Parathyroid adenoma (tissue), 2 donors: Measurements from ENCODE around the gene CPA4.
"Not testable (repeated sequence)": the region's sequence is repeated elsewhere in the genome, so short reads cannot be mapped to it uniquely, and the experiment has no call there.

ENCODE experiments used
- H2AFZ ChIP-seq: fragments of 300-600 bp; sonication (generic); one replicate; pipeline ENCODE4 v1.7.0; 2017; ENCODE audit warnings: antibody characterized with exemption, mild to moderate bottlenecking
- H3K27ac ChIP-seq: fragments of 300-600 bp; sonication (generic); one replicate; pipeline ENCODE4 v1.7.0; 2017
- H3K27me3 ChIP-seq: fragments of 300-600 bp; sonication (generic); one replicate; pipeline ENCODE4 v1.7.0; 2017; ENCODE audit warnings: low read length; ENCODE audit not compliant: control insufficient read depth, insufficient read depth
- H3K36me3 ChIP-seq: fragments of 300-600 bp; sonication (generic); one replicate; pipeline ENCODE4 v1.7.0; 2017; ENCODE audit warnings: low read length; ENCODE audit not compliant: control insufficient read depth, insufficient read depth
- H3K4me1 ChIP-seq: fragments of 300-600 bp; sonication (generic); one replicate; pipeline ENCODE4 v1.7.0; 2017; ENCODE audit warnings: control low read depth
- H3K4me2 ChIP-seq: fragments of 300-600 bp; sonication (generic); one replicate; pipeline ENCODE4 v1.7.0; 2017; ENCODE audit warnings: low read length
- H3K4me3 ChIP-seq: fragments of 300-600 bp; sonication (generic); one replicate; pipeline ENCODE4 v1.7.0; 2017; ENCODE audit warnings: low read depth, low read length
- H3K79me2 ChIP-seq: fragments of 300-600 bp; sonication (generic); one replicate; pipeline ENCODE4 v1.7.0; 2017; ENCODE audit warnings: control low read depth
- H3K9ac ChIP-seq: fragments of 300-600 bp; sonication (generic); one replicate; pipeline ENCODE4 v1.7.0; 2017; ENCODE audit warnings: mild to moderate bottlenecking
- H3K9me3 ChIP-seq: fragments of 300-600 bp; sonication (generic); one replicate; pipeline ENCODE4 v1.7.0; 2017; ENCODE audit warnings: low read length; ENCODE audit not compliant: control insufficient read depth
- CTCF ChIP-seq: fragments of 300-600 bp; sonication (generic); IDR thresholded peaks from one replicate; pipeline ENCODE4 v1.7.0; 2017; ENCODE audit warnings: antibody characterized with exemption, mild to moderate bottlenecking
- donor health status: primary hyperparathyroidism.

CPA4 gene

GRCh38 chr7:130304878-130305277, 11.9 kb downstream of the CPA4 start:
- Histone ChIP-seq H3K27ac (no peak overlapping the region), H3K9me3 (no peaks in the 10 kb centered on the region), H3K79me2 (no peaks in the 10 kb centered on the region), H3K27me3 (no peaks in the 10 kb centered on the region), H3K4me1 (no peaks in the 10 kb centered on the region), H3K4me3 (no peak overlapping the region), H2AFZ (no peak overlapping the region), H3K4me2 (no peak overlapping the region), H3K9ac (no peak overlapping the region), H3K36me3 (no peaks in the 10 kb centered on the region)
- TF ChIP-seq CTCF: no peak

- H3K9me3 ChIP-seq: no peaks in the 10 kb centered on the region
- no peak overlapping the region for H3K27ac ChIP-seq
- no peaks in the 10 kb centered on the region for H3K27me3 ChIP-seq
- no peaks in the 10 kb centered on the region for H3K79me2 ChIP-seq
- H2AFZ ChIP-seq: no peak overlapping the region
- H3K4me3 ChIP-seq: no peak overlapping the region
- no peak overlapping the region for H3K9ac ChIP-seq
- H3K4me1 ChIP-seq: no peaks in the 10 kb centered on the region
- no peaks in the 10 kb centered on the region for H3K36me3 ChIP-seq
- TF ChIP-seq CTCF: no peak
- H3K4me2 ChIP-seq: no peak overlapping the region
Measured at GRCh38 chr7:130305433-130306042, 12.6 kb downstream of the CPA4 start.

- Histone ChIP-seq H3K36me3 (no peaks in the 10 kb centered on the region), H3K4me1 (no peaks in the 10 kb centered on the region), H3K9ac (no peak overlapping the region), H3K27ac (no peak overlapping the region), H3K79me2 (no peaks in the 10 kb centered on the region), H3K9me3 (no peaks in the 10 kb centered on the region), H3K4me2 (no peak overlapping the region), H3K4me3 (no peak overlapping the region), H2AFZ (no peak overlapping the region), H3K27me3 (no peaks in the 10 kb centered on the region)
- no peak for TF ChIP-seq CTCF
Measured at GRCh38 chr7:130309986-130310385, 17.0 kb downstream of the CPA4 start.

- Histone ChIP-seq H3K4me3 (no peak overlapping the region), H3K36me3 (no peaks in the 10 kb centered on the region), H3K79me2 (no peaks in the 10 kb centered on the region), H3K9ac (no peak overlapping the region), H3K27ac (no peak overlapping the region), H3K27me3 (no peaks in the 10 kb centered on the region), H3K4me2 (no peak overlapping the region), H3K4me1 (no peaks in the 10 kb centered on the region), H3K9me3 (no peaks in the 10 kb centered on the region), H2AFZ (no peak overlapping the region)
- no peak for TF ChIP-seq CTCF
Measured at GRCh38 chr7:130314305-130314704, 21.3 kb downstream of the CPA4 start.

GRCh38 chr7:130319541-130319940, 26.6 kb downstream of the CPA4 start:
- H3K4me2 ChIP-seq: no peak overlapping the region
- H3K9me3 ChIP-seq: no peaks in the 10 kb centered on the region
- H2AFZ ChIP-seq: no peak overlapping the region
- no peak overlapping the region for H3K9ac ChIP-seq
- no peak for TF ChIP-seq CTCF
- no peaks in the 10 kb centered on the region for H3K79me2 ChIP-seq
- no peaks in the 10 kb centered on the region for H3K27me3 ChIP-seq
- no peak overlapping the region for H3K27ac ChIP-seq
- H3K4me1 ChIP-seq: no peaks in the 10 kb centered on the region
- H3K36me3 ChIP-seq: no peaks in the 10 kb centered on the region
- H3K4me3 ChIP-seq: no peak overlapping the region

- H3K27me3 ChIP-seq, H3K4me3 ChIP-seq, H3K79me2 ChIP-seq, H3K9ac ChIP-seq, H3K36me3 ChIP-seq, H2AFZ ChIP-seq, H3K4me1 ChIP-seq, H3K4me2 ChIP-seq, H3K9me3 ChIP-seq, H3K27ac ChIP-seq: not testable (repeated sequence)
Measured at GRCh38 chr7:130321542-130322229, 28.7 kb downstream of the CPA4 start.
